Measurements from ENCODE around the gene REG3G.
"Not testable (repeated sequence)": the region's sequence is repeated elsewhere in the genome, so short reads cannot be mapped to it uniquely, and the experiment has no call there.

REG3G gene

GRCh38 chr2:79009388-79009787 lies 16.1 kb upstream of the REG3G start:
- DNase-seq = no peak
- in situ Hi-C loops (cut with HindIII; ENCODE audit: low pct_ligation_motif_present, low pct_unique_long_range_greater_than_20kb, low sequenced_read_pairs) = no loop called here

- in situ Hi-C loops (cut with HindIII; ENCODE audit: low pct_ligation_motif_present, low pct_unique_long_range_greater_than_20kb, low sequenced_read_pairs) = no loop called here
- no peak for DNase-seq
Observed at GRCh38 chr2:79011496-79011895, 14.0 kb upstream of the REG3G start.

- in situ Hi-C loops (cut with HindIII; ENCODE audit: low pct_ligation_motif_present, low pct_unique_long_range_greater_than_20kb, low sequenced_read_pairs) = no loop called here
Observed at GRCh38 chr2:79013629-79014028, 11.9 kb upstream of the REG3G start.

GRCh38 chr2:79016342-79016741 lies 9.2 kb upstream of the REG3G start:
- no peak for DNase-seq
- in situ Hi-C loops (cut with HindIII; ENCODE audit: low pct_ligation_motif_present, low pct_unique_long_range_greater_than_20kb, low sequenced_read_pairs) = no loop called here

More at GRCh38 chr2:79013629-79014028, 11.9 kb upstream of the REG3G start:
- no peak for DNase-seq

- DNase-seq = no peak
- in situ Hi-C loops (cut with HindIII; ENCODE audit: low pct_ligation_motif_present, low pct_unique_long_range_greater_than_20kb, low sequenced_read_pairs) = no loop called here
Observed at GRCh38 chr2:79026061-79026460, 559 bp downstream of the REG3G start.

GRCh38 chr2:79039944-79040343 lies 14.4 kb downstream of the REG3G start:
- no peak for DNase-seq
- in situ Hi-C loops (cut with HindIII; ENCODE audit: low pct_ligation_motif_present, low pct_unique_long_range_greater_than_20kb, low sequenced_read_pairs) = no loop called here

- peak; percentile 30 for DNase-seq
- in situ Hi-C loops (cut with HindIII; ENCODE audit: low pct_ligation_motif_present, low pct_unique_long_range_greater_than_20kb, low sequenced_read_pairs) = no loop called here
Observed at GRCh38 chr2:79041032-79041448, 15.5 kb downstream of the REG3G start.

GRCh38 chr2:79053486-79053885 lies 28.0 kb downstream of the REG3G start:
- in situ Hi-C loops (cut with HindIII; ENCODE audit: low pct_ligation_motif_present, low pct_unique_long_range_greater_than_20kb, low sequenced_read_pairs); DNase-seq: not testable (repeated sequence)

- in situ Hi-C loops (cut with HindIII; ENCODE audit: low pct_ligation_motif_present, low pct_unique_long_range_greater_than_20kb, low sequenced_read_pairs); DNase-seq: not testable (repeated sequence)
Observed at GRCh38 chr2:79054769-79055168, 29.3 kb downstream of the REG3G start.

GRCh38 chr2:79065201-79065600 lies 39.7 kb downstream of the REG3G start:
- DNase-seq = no peak

GRCh38 chr2:79071078-79071477 lies 45.6 kb downstream of the REG3G start:
- in situ Hi-C loops (cut with HindIII; ENCODE audit: low pct_ligation_motif_present, low pct_unique_long_range_greater_than_20kb, low sequenced_read_pairs) = no loop called here

More at GRCh38 chr2:79065201-79065600, 39.7 kb downstream of the REG3G start:
- in situ Hi-C loops (cut with HindIII; ENCODE audit: low pct_ligation_motif_present, low pct_unique_long_range_greater_than_20kb, low sequenced_read_pairs) = no loop called here

More at GRCh38 chr2:79071078-79071477, 45.6 kb downstream of the REG3G start:
- no peak for DNase-seq
